Measurements from ENCODE around the gene ZBTB7C.

ZBTB7C gene

DNA sequence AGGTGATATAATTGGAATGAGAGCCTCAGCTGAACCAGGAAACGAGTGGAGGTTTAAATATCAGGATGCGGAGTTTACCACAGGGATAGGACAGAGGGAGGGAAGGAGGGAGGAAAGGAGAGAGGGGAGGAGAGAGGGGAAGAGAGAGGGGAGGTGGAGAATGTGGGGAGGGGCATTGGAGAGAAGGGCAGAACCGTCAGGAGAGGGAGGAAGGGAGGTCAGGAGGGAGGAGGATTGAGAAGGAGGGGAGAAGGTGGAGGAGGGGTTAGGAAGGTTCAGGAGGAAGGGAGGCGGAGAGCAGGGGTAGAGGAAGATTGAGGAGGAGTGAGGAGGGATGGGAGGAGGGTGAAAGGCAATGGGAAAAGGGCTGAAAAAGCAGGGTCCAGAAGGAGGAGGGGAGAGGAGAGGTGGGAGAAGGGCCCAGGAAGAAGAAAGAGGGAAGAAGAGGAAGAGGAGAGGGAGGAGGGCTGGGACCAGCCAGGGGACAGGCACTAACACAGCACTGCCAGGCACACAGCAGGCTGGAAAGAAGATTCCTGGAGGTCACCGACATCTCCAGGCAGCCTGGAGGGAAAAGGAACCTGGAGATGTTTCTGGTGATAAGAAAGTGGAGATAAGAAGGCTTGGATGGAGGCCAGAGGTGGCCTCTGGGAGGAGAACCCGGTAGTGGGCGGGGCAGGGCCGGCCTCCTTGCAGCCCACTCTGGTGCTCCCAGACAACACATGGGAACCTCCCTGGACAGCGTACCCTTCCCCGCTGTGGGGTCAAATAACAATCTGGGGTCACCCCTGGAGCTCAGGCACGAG is 302.0 kb downstream of the ZBTB7C start (continued):
- TF ChIP-seq SCRT1 (tag by site-specific recombination; IDR thresholded peaks at IDR 0.05; ENCODE audit: borderline replicate concordance) (peak; percentile 24; the same call in 1 of the 2 replicates), ZNF174 (tag by site-specific recombination; IDR thresholded peaks at IDR 0.05) (no peak), MYNN (tag by site-specific recombination; IDR thresholded peaks at IDR 0.05; ENCODE audit: borderline replicate concordance) (no peak), ZNF510 (tag by site-specific recombination; IDR thresholded peaks at IDR 0.05; ENCODE audit: insufficient replicate concordance) (no peak), EGR2 (tag by site-specific recombination; IDR thresholded peaks at IDR 0.05; ENCODE audit: low read depth) (peak; percentile 90), ZSCAN16 (tag by site-specific recombination; IDR thresholded peaks at IDR 0.05) (peak; percentile 89), ZNF776 (tag by site-specific recombination; IDR thresholded peaks at IDR 0.05; ENCODE audit: borderline replicate concordance) (peak; percentile 83; the same call in 1 of the 2 replicates), GLIS2 (tag by site-specific recombination; IDR thresholded peaks at IDR 0.05) (0 out of 2 replicates have a peak, but pooled peaks have one; percentile 20), ZNF239 (tag by site-specific recombination; IDR thresholded peaks at IDR 0.05) (0 out of 2 replicates have a peak, but pooled peaks have one; percentile 60)

DNA sequence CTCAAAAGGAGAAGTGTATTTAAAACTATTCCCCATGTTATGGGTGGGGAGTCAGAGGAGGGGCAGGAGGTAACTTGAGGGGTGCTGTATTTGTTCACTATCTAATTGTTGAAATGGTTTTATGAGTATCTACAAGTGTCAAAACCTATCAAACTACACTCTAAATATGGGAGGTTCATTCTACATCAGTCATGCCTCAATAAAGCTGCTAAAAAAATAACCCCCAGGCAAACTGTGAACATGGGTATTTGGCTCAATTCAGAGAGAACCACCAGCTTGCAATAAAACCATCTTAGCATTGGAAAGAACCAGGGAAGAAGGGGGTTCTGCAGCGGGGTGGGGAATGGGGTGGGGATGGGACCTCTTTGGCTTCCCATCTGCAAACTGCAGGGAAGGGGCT is 302.7 kb downstream of the ZBTB7C start:
- no peak overlapping the region for H3K4me3 ChIP-seq (ENCODE audit: low read depth, low read length)
- CTCF ChIA-PET: interaction anchor here (0.6 to 1.3 kb wide), 4 partner anchors 77 to 1433 kb away, joined by 3 to 10 read pairs (median 4); no protein-coding TSS in a partner anchor
- TF ChIP-seq SCRT1 (tag by site-specific recombination; IDR thresholded peaks at IDR 0.05; ENCODE audit: borderline replicate concordance) (peak; percentile 45; the same call in 1 of the 2 replicates), ZNF843 (tag by site-specific recombination; IDR thresholded peaks at IDR 0.05) (peak; percentile 35; the same call in 1 of the 2 replicates), ZNF701 (tag by site-specific recombination; IDR thresholded peaks at IDR 0.05) (no peak), ZNF664 (tag by site-specific recombination; IDR thresholded peaks at IDR 0.05) (no peak), ZNF549 (tag by site-specific recombination; IDR thresholded peaks at IDR 0.05) (no peak), FEZF1 (tag by site-specific recombination; IDR thresholded peaks at IDR 0.05) (peak; percentile 58; the same call in 1 of the 2 replicates), ZNF561 (tag by site-specific recombination; IDR thresholded peaks at IDR 0.05; ENCODE audit: borderline replicate concordance) (no peak), ZNF202 (tag by site-specific recombination; IDR thresholded peaks at IDR 0.05; ENCODE audit: borderline replicate concordance) (no peak), EGR2 (tag by site-specific recombination; IDR thresholded peaks at IDR 0.05; ENCODE audit: low read depth) (no peak), ZNF221 (tag by site-specific recombination; IDR thresholded peaks at IDR 0.05; ENCODE audit: borderline replicate concordance) (no peak)
- TF ChIP-seq, protein P1, sequence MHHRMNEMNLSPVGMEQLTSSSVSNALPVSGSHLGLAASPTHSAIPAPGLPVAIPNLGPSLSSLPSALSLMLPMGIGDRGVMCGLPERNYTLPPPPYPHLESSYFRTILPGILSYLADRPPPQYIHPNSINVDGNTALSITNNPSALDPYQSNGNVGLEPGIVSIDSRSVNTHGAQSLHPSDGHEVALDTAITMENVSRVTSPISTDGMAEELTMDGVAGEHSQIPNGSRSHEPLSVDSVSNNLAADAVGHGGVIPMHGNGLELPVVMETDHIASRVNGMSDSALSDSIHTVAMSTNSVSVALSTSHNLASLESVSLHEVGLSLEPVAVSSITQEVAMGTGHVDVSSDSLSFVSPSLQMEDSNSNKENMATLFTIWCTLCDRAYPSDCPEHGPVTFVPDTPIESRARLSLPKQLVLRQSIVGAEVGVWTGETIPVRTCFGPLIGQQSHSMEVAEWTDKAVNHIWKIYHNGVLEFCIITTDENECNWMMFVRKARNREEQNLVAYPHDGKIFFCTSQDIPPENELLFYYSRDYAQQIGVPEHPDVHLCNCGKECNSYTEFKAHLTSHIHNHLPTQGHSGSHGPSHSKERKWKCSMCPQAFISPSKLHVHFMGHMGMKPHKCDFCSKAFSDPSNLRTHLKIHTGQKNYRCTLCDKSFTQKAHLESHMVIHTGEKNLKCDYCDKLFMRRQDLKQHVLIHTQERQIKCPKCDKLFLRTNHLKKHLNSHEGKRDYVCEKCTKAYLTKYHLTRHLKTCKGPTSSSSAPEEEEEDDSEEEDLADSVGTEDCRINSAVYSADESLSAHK (tag by site-specific recombination; IDR thresholded peaks at IDR 0.05): 0 out of 2 replicates have a peak, but pooled peaks have one; percentile 40
- TF ChIP-seq, protein P2, sequence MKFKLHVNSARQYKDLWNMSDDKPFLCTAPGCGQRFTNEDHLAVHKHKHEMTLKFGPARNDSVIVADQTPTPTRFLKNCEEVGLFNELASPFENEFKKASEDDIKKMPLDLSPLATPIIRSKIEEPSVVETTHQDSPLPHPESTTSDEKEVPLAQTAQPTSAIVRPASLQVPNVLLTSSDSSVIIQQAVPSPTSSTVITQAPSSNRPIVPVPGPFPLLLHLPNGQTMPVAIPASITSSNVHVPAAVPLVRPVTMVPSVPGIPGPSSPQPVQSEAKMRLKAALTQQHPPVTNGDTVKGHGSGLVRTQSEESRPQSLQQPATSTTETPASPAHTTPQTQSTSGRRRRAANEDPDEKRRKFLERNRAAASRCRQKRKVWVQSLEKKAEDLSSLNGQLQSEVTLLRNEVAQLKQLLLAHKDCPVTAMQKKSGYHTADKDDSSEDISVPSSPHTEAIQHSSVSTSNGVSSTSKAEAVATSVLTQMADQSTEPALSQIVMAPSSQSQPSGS (tag by site-specific recombination; IDR thresholded peaks at IDR 0.05; ENCODE audit: low read depth): no peak
- TF ChIP-seq, protein P3, sequence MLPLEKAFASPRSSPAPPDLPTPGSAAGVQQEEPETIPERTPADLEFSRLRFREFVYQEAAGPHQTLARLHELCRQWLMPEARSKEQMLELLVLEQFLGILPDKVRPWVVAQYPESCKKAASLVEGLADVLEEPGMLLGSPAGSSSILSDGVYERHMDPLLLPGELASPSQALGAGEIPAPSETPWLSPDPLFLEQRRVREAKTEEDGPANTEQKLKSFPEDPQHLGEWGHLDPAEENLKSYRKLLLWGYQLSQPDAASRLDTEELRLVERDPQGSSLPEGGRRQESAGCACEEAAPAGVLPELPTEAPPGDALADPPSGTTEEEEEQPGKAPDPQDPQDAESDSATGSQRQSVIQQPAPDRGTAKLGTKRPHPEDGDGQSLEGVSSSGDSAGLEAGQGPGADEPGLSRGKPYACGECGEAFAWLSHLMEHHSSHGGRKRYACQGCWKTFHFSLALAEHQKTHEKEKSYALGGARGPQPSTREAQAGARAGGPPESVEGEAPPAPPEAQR (tag by site-specific recombination; IDR thresholded peaks at IDR 0.05): no peak
- no peaks in the 10 kb centered on the region for H3K36me3 ChIP-seq (ENCODE audit: control insufficient read depth in 2 of 2, insufficient read depth in 1 of 2, low read length in 2 of 2)
- POLR2A ChIA-PET: interaction anchor here (0.6 to 1.4 kb wide), 3 partner anchors 24 to 117 kb away, joined by 3 to 8 read pairs (median 5); no protein-coding TSS in a partner anchor
- H3K27ac ChIP-seq (ENCODE audit: extremely low read depth, low read depth, low read length): 0 out of 2 replicates have a peak overlapping the region, but pooled peaks have one; percentile 37
- no peaks in the 10 kb centered on the region for H3K9me3 ChIP-seq (ENCODE audit: control insufficient read depth, insufficient read depth, low read depth, low read length)
- peaks cover 19% of the 10 kb centered on the region for H3K4me1 ChIP-seq (ENCODE audit: control insufficient read depth, insufficient read depth, low read length)
